HG03469 (cell line): Measurements from ENCODE around the gene MELK.

Experiments used
- ATAC-seq: cut with Tn5 transposase; IDR thresholded peaks from one replicate; pipeline ENCODE4 v1.9.1; 2021; ENCODE audit warnings: mild to moderate bottlenecking, moderate library complexity, moderate number of reproducible peaks; ENCODE audit not compliant: unreplicated experiment

The MELK gene

DNA sequence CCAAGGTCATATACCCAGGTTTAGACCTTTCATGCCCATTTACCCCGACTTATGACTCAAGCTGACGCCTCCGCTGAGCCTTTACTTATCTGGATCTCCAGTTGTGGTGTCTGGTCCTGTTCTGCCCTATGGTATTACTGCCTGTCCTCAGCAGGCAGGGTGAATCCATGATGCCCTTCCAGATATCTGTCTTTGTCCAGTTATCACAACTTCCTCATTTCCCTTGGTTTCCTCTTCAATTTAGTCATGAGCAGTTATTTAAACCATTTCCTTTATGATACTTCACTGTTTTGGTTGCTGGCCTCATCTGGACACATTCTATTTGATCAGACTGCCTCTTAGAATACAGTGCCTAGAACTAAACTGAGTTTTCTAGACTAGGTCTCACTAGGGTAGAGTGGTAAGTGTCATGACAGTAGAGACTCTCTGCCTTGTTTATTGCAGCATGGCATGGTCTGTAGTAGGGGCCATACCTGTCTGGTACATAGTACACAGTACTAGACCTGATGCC lies 93.3 kb downstream of the MELK start:
- ATAC-seq = peak; percentile 75

DNA sequence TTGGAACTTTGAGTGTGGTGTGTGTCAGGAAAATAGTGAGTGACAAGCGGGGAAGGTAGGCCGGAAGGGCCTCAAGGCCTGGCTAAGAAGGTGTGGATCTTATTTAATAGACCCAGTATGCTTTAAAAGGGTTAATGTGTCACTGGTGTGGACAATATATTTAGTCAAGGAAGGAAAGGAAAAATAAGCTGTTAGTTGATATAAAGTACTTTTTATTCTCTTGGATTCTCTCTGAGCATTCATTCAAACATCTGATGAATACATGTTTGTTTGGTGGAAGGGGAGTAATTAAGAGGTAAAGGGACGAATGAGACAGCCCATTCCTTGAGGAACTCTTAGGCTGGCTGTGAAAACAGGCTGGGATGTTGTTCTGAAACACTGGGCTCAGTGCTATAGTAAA lies 98.9 kb downstream of the MELK start:
- ATAC-seq = no peak

DNA sequence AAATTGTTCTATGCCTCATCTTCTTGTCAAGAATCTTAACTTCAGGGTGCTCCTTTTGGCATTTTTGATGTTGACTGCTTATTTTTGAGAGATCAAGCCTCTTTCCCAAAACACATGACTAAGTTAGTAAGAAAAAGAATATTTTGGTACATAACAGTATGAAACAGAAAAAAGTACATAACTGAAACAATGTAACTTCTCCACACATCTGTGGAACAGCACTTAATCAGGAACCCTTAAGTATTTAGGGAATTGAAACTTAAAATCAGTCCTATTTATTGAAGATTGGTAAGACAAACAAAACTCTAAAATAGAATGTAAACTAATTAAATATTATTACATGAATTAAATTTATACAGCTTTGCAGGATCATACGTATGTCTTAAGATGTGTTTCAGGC lies 103.4 kb downstream of the MELK start:
- ATAC-seq = no peak

DNA sequence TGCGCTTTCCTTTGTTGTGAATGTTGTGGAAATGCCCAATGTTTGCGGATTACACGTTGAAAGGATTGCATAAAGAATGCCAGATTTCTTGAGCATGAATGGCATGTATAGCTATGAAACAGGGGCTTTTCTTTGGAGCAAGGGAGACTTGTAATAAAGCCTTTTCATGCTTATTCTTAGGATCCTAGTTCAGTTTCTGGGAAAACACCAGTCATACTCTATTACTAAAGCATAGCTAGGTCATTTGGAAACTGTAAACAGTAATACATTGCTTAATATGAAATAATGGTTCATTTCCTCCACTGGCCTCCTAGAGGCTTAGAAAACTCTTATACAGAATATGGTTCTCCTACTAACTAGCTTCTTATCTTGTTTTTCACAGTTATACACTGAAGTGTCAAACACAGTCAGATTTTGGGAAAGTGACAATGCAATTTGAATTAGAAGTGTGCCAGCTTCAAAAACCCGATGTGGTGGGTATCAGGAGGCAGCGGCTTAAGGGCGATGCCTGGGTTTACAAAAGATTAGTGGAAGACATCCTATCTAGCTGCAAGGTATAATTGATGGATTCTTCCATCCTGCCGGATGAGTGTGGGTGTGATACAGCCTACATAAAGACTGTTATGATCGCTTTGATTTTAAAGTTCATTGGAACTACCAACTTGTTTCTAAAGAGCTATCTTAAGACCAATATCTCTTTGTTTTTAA lies 104.2 kb downstream of the MELK start:
- no peak for ATAC-seq

DNA sequence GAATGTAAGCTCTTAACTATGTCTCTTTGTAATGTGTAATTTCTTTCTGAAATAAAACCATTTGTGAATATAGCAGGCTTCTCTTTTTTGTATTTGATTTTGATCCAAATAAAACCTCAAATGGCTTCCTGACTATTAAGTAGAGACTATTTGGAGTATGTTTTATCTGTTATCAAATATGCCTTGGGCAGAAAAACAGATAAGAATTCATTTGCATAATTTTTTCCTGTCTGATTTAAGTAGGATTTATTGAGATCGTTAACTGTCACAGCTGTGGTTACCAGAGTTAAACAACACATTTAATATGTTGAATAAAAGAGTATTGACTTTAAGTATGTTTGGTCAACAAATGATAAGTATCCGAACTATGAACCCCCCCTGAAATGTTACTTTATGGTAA lies 104.9 kb downstream of the MELK start:
- ATAC-seq = no peak

DNA sequence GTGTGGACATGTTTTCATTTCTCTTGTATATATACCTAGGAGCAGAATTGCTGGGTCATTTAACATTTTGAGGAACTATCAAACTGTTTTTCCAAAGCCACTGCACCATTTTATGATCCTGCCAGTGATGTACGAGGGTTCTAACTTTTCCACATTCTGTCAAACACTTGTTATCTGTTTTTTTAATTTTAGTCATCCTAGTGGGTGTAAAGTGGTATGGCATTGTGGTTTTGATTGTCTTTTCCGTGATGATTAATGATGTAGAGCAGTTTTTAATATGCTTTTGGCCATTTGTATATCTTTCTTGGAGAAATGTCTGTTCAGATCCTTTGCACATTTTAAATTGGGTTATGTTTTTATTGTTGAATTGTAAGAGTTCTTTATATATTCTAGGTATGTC lies 107.0 kb downstream of the MELK start:
- ATAC-seq = no peak

DNA sequence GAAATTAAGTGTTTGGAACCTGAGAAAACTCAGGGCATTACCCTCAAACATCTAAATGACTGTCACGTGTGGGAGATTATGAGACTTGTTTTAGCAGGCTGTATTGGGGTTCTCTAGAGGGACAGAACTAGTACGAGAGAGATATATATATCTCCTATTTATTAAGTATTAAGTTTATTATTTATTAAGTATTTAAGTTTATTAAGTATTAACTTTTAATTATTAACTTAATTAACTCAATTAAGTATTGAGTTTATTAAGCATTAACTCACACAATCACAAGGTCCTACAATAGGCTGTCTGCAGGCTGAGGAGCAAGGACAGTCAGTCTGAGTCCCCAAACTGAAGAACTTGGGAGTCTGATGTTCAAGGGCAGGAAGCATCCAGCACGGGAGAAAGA lies 113.8 kb downstream of the MELK start:
- no peak for ATAC-seq

DNA sequence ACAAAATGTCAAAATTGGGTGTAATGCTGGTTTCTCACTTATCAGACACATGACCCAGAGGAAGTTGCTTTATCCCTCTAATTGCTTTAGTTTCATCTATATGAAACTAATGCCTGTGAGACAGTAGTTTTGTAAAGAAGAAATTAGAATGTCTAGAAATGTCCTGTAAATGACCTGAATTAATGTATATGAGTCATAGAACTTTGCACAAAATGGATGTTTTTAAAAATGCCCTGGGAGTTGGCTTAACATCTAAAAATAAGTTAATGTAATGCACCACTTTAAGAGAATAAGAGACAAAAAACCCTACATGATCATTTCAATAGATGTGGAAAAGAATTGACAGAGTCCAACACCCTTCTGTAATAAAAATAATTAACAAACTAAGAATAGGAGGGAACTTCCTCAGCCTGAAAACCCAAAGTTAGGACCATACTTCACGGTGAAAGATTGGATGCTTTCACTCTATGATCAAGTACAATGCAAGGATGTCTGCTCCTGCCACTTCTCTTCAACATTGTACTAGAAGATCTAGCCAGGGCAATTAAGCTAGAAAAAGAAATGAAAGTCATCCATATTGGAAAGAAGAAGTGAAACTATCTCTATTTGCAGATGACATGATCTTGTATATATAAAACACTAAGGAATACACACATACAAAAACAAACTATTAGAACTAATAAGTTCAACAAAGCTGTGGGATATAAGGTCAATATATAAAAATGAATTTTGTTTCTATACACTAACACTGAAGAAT lies 117.9 kb downstream of the MELK start:
- ATAC-seq = no peak

DNA sequence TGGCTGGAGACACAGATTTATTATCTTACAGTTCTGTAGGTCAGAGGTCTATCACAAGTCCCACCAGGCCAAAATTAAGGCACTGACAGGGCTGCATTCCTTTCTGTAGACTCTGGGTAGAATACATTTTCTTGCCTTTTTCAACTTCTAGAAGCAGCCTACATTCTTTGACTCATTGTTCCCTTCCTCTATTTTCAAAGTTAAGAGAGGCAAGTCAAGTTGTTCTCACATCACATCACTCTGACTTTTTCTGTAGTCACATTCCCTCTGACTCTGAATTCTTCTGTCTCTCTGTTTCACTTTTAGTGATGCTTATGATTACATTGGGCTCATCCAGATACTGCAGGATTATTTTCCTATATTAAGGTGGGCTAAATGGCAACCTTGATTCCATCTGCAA lies 119.0 kb downstream of the MELK start:
- no peak for ATAC-seq

DNA sequence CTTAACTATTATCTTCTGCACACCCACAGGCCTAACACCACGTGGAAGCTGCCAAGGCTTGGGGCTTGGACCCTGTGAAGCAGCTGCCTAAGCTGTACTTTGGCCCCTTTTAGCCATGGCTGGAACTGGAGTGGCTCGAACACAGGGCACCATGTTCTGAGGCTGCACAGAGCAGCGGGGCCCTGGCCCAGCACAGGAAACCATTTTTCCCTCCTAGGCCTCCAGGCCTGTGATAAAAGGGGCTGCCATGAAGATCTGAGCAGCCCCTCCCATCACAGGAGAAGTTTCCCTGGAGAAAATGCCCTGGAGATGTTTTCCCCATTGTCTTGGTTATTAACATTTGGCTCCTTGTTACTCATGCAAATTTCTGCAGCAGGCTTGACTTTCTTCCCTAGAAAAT lies 126.3 kb downstream of the MELK start:
- ATAC-seq = no peak

DNA sequence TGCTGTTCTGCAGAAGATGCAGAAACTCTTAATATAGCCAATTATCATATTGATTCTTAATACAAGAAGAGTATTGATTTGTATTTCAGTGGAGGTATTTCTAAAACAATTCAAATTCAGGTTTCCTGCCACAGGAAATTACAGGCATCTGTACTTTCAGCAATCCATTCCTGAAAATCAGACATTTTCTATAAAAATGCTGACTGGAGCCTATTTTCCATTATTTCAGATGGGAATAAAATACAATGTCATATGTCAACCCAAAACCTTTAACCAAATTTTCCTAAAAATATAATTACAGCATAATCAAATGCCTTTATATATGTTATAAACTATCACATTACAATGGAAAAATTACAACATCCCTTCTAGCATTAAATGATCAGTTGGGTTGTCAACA lies 131.5 kb downstream of the MELK start:
- no peak for ATAC-seq

DNA sequence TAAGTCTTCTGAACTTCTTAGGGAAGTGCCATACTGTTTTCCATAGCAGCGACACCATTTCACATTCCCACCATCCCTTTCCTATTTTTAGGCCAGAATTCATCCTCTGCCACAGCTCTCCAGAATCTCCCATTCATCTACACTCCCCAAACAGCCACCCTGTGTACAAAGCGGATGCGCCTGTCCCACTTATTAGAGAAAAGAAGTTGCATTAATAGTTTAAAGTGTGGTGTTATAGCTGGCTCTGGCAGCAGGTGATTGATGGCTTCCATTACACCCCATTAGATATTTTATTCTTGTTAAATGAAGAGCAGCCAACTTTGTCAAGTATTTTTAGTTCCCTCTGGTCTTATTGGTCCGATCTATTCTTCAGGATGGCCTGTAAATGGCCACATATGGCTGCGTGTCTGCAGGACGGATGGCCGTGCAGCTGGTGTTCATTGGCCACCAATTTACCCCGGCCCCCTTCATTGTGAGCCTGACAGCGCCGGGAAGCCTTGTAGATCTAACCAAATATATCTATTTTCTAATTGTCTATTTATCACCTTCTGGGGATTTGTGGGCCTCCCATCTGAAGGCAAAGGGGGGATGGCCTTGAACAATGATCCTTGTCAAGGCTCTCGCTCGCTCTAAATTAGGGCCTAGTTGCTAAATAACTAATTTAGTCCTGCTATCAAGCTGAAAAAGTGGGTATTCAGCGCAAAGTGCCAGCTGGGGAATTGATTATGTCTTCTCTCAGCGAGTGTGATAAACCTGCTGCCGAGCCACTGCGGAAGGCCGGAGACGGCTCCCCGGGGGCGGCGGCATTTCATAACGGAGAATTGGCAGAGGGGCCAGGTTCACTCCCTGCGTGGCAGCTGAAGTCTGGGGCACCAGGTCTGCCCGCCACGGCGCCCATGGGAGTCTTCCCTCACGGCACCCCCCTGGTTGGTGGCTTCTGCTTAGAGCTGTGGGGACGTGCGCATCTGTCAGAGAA lies 141.1 kb downstream of the MELK start:
- no peak for ATAC-seq

DNA sequence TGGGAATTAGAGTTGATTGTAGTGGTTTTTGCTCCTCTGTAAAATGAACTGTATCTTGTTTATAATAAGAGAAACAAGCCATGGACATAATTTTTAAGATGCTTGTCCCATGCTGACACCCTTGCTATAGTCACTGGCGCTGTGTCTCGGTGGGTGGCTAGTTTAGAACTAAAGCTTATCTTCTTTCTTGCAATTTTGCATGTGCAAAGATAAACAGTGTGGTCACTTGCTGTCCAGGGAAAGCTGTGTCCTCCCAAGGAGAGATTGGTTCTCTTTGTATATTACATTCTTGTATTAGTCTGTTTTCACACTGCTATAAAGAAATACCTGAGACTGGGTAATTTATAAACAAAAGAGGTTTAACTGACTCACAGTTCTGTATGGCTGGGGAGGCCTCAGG lies 143.8 kb downstream of the MELK start:
- no peak for ATAC-seq

DNA sequence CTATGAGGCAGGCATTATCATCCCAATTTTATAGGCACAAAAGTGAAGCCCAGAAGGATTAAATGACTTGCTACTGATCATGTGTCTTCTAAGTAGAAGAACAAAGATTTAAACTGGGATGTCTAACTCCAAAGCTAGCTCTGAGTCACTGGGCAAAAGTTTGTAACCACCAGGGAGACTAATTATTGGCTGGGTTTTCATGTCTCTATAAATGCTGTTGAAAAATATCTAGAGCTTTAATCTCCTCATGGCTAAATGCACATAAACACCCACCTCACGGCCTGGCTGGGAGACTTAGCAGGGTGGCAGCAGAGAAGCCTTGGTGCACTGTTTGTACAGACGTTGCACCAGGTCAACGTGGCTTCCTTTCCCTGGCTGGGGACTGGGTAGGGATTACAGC lies 144.6 kb downstream of the MELK start:
- no peak for ATAC-seq

DNA sequence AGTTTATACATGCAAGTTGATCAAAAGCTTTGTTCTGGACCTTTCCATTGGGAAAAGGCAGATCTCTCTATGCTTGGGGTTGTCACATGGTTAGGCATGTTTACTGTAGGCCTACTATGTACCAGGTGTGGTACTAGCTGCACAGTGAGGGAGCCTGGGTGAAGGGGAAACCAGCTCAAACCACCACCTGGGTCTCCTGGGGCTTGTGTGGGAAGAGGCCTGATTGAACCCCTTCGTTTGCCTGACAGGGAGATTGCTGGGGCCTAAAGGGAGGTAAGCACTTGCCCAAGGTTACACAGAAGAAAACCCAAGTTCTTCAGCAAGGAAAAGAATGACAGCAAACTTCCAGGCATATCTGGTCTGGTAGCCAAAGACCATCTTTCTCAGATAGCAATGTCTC lies 145.9 kb downstream of the MELK start:
- no peak for ATAC-seq

DNA sequence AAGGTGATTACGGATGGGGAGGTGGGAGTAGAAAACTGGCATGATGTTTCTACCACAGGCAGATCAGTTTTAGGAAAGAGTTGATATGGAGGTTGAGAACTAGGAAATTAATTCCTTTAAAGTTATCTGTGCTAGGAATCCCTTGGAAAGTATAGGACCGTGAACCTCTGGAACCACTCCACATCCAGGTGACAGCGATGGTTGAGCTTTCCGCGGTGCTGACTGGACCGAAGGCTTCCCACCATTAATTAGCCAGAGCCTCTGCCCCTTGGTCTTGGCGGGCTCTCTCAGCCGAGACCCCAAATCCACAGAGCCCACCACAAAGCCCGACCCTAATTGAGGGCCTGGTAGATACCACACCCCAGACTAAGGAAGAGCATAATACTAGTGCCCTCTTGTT lies 147.3 kb downstream of the MELK start:
- ATAC-seq = no peak

DNA sequence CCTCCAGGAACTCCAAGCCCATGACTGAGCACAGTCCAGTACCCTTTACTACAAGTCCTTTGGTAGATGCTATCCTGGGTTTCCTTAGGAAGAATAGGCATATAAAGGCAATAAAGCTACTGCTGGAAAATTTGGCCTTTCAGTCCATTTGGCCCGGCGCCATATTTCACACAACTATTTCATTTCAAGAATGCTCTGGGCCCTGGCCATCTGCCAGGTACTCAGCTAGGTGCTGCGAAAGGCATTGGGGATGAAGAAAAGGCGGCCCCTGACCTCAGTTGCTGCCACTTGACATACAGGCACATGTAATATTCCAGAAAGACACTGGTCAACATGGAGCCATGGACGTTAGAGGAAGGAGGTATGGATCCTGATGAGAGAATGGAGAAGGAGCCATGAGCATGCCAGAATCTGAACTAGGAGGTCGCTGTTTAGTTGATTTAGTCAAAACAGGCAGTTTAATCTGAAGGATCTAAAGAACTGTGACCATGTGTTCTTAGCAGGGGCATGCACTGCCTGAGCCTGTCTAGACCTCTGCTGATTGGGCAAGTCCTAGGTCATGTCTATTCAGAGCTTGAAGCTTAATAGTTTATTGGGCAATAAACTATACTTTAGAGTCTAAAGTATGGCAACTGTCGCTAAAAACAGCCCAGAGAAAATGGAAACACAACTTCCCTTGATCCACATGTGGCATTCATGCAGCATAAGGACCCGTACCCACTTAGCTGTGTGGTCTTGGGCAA lies 149.3 kb downstream of the MELK start:
- no peak for ATAC-seq

DNA sequence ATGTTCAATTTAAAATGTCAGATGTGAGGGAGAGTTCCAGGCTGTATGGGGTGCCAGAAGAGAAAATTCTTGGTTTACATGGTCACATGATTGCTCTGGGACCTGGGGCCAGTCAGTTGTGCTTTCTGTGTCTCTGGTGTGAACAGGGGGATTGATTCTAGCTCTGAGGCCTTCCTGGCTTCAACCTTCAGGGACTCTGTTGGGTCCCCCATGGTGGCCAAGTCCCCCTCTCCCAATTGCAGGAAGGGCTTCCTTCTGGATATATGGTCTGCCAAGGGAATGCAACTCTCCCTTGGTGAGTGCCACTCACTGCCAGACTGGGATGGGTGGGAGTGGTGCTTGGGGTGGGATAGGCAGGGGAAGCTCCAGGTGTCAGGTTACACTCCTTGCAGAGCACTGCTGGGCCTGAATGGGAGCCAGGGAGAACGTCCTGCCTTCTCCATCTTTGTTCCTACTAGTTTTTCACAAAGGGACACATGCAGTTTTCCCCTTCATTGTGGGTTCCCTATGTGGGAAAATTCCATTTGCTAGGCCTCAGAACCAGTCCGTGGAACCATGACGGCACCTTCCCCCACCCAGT lies 153.2 kb downstream of the MELK start:
- no peak for ATAC-seq
